ENCODE data around the gene TEC. TPM values are rescaled to one million over a fixed set of nuclear protein-coding genes. Genes with fewer than 3 reads are reported as not detected.

Gene TEC
- total and polyA plus RNA-seq, 9 of the 15 experiments (the other 6 are each of a cell fraction or from before 2014, with no cell fraction given), result 5.3 to 14.7 (median 8.8) TPM

DNA sequence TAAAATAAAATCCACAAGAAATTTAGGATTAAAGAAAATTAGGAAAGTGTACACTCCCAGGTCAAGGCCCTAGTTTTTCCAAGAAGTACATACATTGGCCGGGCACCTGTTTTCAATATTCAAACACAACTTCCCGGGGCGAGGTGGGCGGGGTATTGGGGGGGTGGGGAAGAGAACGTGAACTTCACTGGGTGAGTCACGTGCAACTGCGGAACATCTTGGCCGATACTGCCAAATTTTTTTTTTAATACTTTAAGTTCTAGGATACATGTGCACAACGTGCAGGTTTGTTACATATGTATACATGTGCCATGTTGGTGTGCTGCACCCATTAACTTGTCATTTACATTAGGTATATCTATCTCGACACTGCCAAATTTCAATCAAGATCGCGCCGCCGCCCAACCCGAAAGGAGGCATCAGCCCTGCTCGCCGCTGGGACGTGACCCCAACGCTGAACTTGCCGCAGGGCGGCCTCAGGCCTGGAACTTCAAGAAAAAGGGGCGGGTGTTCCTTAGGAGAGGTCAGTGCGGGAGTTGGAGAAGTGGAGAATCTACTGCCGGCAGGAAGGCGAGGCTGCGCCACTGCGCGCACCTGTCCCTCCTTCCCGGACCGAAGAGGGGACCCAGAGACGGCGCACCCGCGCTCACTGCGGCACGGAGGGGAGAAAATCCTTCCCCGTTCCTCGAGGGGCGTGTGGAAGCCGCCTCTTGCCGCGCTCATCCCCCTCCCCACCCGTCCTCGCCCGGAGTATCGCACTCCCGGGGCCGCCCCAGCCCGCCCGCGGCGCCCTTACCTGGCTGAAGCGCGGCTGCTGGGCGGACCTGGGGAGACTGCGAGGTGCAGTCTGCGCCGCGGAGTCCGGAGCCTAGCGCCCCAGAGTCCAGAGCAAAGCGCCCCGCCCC is at the start of gene TEC (continued):
- peak; percentile 78 for TF ChIP-seq FUS (optimal IDR thresholded peaks at IDR 0.05; ENCODE audit: low read depth, low read length)
- peak; percentile 90 for TF ChIP-seq KDM5B (IDR thresholded peaks at IDR 0.05; ENCODE audit: insufficient replicate concordance, low read depth, low read length)
- no peak for TF ChIP-seq STAT5A (IDR thresholded peaks at IDR 0.05; ENCODE audit: borderline replicate concordance, low read length)
- no peak for TF ChIP-seq ZNF253 (CRISPR knock-in tag; conservative IDR thresholded peaks at IDR 0.05)
- TF ChIP-seq, protein P1, sequence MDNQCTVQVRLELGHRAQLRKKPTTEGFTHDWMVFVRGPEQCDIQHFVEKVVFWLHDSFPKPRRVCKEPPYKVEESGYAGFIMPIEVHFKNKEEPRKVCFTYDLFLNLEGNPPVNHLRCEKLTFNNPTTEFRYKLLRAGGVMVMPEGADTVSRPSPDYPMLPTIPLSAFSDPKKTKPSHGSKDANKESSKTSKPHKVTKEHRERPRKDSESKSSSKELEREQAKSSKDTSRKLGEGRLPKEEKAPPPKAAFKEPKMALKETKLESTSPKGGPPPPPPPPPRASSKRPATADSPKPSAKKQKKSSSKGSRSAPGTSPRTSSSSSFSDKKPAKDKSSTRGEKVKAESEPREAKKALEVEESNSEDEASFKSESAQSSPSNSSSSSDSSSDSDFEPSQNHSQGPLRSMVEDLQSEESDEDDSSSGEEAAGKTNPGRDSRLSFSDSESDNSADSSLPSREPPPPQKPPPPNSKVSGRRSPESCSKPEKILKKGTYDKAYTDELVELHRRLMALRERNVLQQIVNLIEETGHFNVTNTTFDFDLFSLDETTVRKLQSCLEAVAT (IDR thresholded peaks at IDR 0.05), result peak in 1 of 2 experiments; percentile 91; a peak in 2 of 4 replicates
- TF ChIP-seq POLR2B (IDR thresholded peaks at IDR 0.05; ENCODE audit: low read depth, partially characterized antibody), result no peak
- peak; percentile 67; the same call in 1 of the 2 replicates for TF ChIP-seq SUPT5H (IDR thresholded peaks at IDR 0.05)
- 0 out of 2 replicates have a peak, but pooled peaks have one; percentile 67 for TF ChIP-seq FOXK1 (CRISPR knock-in tag; IDR thresholded peaks at IDR 0.05; ENCODE audit: borderline replicate concordance)
- no peak for TF ChIP-seq SREBF1 (IDR thresholded peaks at IDR 0.05; ENCODE audit: borderline replicate concordance, low read depth, low read length)
- TF ChIP-seq SRSF9 (IDR thresholded peaks at IDR 0.05; ENCODE audit: borderline replicate concordance, low read depth, low read length), result no peak
- TF ChIP-seq NR2C1 (IDR thresholded peaks at IDR 0.05), result peak; percentile 81
- peak; percentile 76 for TF ChIP-seq NR2C1 (tag; IDR thresholded peaks at IDR 0.05)
- peak; percentile 90 for TF ChIP-seq CXXC5 (CRISPR knock-in tag; IDR thresholded peaks at IDR 0.05)
- TF ChIP-seq, protein P2, sequence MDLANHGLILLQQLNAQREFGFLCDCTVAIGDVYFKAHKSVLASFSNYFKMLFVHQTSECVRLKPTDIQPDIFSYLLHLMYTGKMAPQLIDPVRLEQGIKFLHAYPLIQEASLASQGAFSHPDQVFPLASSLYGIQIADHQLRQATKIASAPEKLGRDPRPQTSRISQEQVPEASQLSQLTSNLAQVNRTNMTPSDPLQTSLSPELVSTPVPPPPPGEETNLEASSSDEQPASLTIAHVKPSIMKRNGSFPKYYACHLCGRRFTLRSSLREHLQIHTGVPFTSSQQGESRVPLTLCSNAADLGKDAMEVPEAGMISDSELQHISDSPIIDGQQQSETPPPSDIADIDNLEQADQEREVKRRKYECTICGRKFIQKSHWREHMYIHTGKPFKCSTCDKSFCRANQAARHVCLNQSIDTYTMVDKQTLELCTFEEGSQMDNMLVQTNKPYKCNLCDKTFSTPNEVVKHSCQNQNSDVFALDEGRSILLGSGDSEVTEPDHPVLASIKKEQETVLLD (IDR thresholded peaks at IDR 0.05), result 0 out of 2 replicates have a peak, but pooled peaks have one; percentile 41
- TF ChIP-seq, protein P3, sequence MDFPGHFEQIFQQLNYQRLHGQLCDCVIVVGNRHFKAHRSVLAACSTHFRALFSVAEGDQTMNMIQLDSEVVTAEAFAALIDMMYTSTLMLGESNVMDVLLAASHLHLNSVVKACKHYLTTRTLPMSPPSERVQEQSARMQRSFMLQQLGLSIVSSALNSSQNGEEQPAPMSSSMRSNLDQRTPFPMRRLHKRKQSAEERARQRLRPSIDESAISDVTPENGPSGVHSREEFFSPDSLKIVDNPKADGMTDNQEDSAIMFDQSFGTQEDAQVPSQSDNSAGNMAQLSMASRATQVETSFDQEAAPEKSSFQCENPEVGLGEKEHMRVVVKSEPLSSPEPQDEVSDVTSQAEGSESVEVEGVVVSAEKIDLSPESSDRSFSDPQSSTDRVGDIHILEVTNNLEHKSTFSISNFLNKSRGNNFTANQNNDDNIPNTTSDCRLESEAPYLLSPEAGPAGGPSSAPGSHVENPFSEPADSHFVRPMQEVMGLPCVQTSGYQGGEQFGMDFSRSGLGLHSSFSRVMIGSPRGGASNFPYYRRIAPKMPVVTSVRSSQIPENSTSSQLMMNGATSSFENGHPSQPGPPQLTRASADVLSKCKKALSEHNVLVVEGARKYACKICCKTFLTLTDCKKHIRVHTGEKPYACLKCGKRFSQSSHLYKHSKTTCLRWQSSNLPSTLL (IDR thresholded peaks at IDR 0.05), result peak; percentile 99
- TF ChIP-seq FIP1L1 (IDR thresholded peaks at IDR 0.05; ENCODE audit: low read depth, low read length, poor library complexity, severe bottlenecking), result peak; percentile 30
- TF ChIP-seq ZNF707 (CRISPR knock-in tag; conservative IDR thresholded peaks at IDR 0.05), result no peak
- TF ChIP-seq, protein P4, sequence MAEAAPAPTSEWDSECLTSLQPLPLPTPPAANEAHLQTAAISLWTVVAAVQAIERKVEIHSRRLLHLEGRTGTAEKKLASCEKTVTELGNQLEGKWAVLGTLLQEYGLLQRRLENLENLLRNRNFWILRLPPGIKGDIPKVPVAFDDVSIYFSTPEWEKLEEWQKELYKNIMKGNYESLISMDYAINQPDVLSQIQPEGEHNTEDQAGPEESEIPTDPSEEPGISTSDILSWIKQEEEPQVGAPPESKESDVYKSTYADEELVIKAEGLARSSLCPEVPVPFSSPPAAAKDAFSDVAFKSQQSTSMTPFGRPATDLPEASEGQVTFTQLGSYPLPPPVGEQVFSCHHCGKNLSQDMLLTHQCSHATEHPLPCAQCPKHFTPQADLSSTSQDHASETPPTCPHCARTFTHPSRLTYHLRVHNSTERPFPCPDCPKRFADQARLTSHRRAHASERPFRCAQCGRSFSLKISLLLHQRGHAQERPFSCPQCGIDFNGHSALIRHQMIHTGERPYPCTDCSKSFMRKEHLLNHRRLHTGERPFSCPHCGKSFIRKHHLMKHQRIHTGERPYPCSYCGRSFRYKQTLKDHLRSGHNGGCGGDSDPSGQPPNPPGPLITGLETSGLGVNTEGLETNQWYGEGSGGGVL (CRISPR knock-in tag; IDR thresholded peaks at IDR 0.05), result no peak
- 0 out of 4 replicates have a peak, but pooled peaks of 1 of the 2 experiments have one; percentile 8 for TF ChIP-seq KDM1A (IDR thresholded peaks at IDR 0.05)
- TF ChIP-seq MTA3 (IDR thresholded peaks at IDR 0.05; ENCODE audit: borderline replicate concordance), result peak; percentile 40

Data from K562 (cell line).